ENCODE data around the gene RNF44.

The RNF44 gene

DNA sequence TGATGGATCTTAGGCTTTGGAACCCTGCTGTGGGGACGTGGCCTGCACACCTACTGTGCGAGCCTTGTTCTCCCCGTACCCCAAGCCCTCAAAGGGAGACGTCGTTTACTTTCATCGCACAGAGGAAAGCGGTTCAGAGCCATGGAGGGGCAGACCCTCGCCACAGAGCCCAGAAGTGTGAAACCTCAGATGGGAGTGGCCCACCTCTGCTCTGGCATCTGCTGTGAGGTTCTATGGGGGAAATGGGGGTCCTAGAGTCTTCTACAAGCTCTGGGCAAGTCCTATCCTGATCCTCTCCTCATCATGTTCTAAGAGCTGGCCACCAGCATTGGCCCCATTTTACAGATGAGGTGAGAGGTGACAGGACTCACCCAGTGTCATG lies 3.7 kb upstream of the RNF44 start:
- no peaks in the 10 kb centered on the region for H3K27me3 ChIP-seq
- H3K4me3 ChIP-seq = peak overlapping the region in 8 of 10 experiments; percentile 65 to 87 (median 79); a peak in 8 of 20 replicates
- H3K4me1 ChIP-seq = peaks cover 65 to 73% (median 71%) of the 10 kb centered on the region in 10 experiments
- H3K9ac ChIP-seq = peak overlapping the region; percentile 58 to 93 (median 88); a peak in 20 of 22 replicates
- TF ChIP-seq Cebpa-rat (IDR thresholded peaks at IDR 0.05) = no peak
- peak overlapping the region; percentile 80 to 100 (median 98) for H3K4me2 ChIP-seq
- peaks cover 0 to 13% (median 0%) of the 10 kb centered on the region in 11 experiments; a peak in 1 of 22 replicates for H4K20me1 ChIP-seq
- peak overlapping the region in 10 of 11 experiments; percentile 58 to 91 (median 87); a peak in 21 of 22 replicates for H3K27ac ChIP-seq
- no peaks in the 10 kb centered on the region for H3K36me3 ChIP-seq
- no peaks in the 10 kb centered on the region for H3K9me3 ChIP-seq (replicated peaks in 1 of 11)

DNA sequence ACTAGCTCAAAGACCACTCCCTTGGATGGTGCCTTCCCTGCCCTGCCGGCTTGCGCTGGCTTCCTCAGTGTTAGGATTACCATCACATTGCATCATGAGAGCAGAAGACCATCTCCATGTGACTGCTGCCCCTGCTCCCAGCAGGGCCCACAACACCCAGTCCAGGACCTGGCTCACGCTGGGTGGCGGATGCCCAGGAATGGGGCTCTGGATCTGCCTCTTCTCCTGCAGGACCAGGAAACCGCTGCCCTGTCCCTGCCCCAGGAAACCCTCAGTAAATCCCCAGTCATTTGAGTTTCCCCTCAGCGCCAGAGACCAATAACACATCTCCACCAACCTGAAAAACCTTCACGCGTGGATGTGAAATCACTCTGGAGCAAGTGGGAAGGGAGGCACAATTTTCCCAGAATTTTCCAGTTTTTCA lies 3.3 kb upstream of the RNF44 start:
- H3K9ac ChIP-seq = peak overlapping the region in 9 of 11 experiments; percentile 82 to 93 (median 90); a peak in 15 of 22 replicates
- H3K9me3 ChIP-seq (replicated peaks in 1 of 11) = no peaks in the 10 kb centered on the region
- H3K4me2 ChIP-seq = peak overlapping the region; percentile 80 to 100 (median 98)
- H3K27me3 ChIP-seq = no peaks in the 10 kb centered on the region
- peaks cover 0 to 9% (median 0%) of the 10 kb centered on the region in 11 experiments; a peak in 1 of 22 replicates for H4K20me1 ChIP-seq
- no peaks in the 10 kb centered on the region for H3K36me3 ChIP-seq
- H3K4me3 ChIP-seq = peak overlapping the region in 1 of 10 experiments; percentile 75; a peak in 1 of 20 replicates
- peaks cover 60 to 75% (median 68%) of the 10 kb centered on the region in 10 experiments for H3K4me1 ChIP-seq
- H3K27ac ChIP-seq = peak overlapping the region in 9 of 11 experiments; percentile 58 to 91 (median 88); a peak in 17 of 22 replicates
- TF ChIP-seq Cebpa-rat (IDR thresholded peaks at IDR 0.05) = no peak

DNA sequence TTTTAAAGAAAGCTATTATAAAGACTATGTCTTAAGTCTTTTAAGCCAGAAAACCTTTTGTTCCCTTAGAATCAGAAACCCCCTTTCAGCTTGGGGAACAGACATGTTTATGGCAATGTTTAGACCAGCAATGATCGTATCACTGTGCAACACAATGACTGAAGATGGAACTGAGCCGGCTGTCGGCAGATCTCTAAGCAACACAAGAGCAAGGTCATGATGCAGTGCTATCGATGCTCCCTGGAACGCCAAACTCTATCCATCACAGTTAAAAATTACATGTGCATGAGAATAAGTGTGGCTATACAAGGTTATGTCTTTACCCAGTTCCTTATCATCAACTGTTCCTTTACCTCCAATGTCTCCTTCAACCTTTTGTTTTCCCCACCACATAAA lies 1.8 kb upstream of the RNF44 start:
- TF ChIP-seq Cebpa-rat (IDR thresholded peaks at IDR 0.05) = no peak
- Histone ChIP-seq H3K9me3 (replicated peaks in 1 of 11) (no peaks in the 10 kb centered on the region), H3K36me3 (peaks cover 0 to 8% (median 0%) of the 10 kb centered on the region in 11 experiments; a peak in 3 of 22 replicates), H4K20me1 (peaks cover 4 to 12% (median 11%) of the 10 kb centered on the region in 11 experiments; a peak in 16 of 22 replicates), H3K4me3 (no peak overlapping the region), H3K4me2 (peak overlapping the region; percentile 80 to 100 (median 98); a peak in 20 of 22 replicates), H3K27me3 (no peaks in the 10 kb centered on the region), H3K27ac (peak overlapping the region in 2 of 11 experiments; percentile 24 to 36; a peak in 1 of 22 replicates), H3K4me1 (peaks cover 58 to 75% (median 66%) of the 10 kb centered on the region in 10 experiments), H3K9ac (no peak overlapping the region; a peak in 1 of 22 replicates)

DNA sequence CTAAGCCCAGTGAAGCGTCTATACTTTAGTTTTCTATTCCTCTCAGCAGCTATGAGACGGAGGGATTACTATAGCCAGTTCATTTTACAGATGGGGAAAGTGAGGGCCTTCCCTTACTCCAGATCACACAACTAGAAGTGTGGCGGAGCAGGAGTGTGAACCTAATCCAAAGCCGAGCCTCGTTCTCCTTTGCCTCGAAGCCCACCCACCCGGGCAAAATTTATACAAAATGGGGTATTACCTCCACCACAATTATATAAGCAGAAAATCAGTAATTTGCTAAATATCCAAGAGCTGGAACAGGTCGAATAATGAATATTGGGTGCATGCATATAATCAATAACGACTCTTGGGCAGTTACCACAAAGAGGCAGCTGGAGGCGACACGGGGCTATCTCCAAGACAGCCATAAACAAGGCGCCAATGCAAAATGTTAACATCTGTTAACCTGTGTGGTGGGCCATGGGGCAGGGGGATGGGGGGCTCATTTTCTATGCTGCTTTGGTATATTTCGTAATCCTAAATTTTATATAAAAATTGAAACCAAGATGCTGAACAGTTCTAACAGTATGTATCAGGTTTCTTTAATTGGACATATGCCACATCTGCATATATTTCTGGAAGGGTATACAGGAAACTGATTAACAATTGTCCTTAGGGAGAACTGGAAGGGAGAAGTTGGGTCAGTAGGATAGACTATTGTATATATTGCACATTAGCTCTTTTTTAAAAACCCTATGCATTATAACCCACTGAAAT lies 1.2 kb upstream of the RNF44 start:
- Histone ChIP-seq H3K4me3 (peak overlapping the region; percentile 76 to 95 (median 90); a peak in 19 of 20 replicates), H3K9ac (peak overlapping the region; percentile 41 to 100 (median 97); a peak in 19 of 22 replicates)
- TF ChIP-seq Cebpa-rat (IDR thresholded peaks at IDR 0.05) = 0 out of 22 replicates have a peak, but pooled peaks of 1 of the 11 experiments have one; percentile 34

DNA sequence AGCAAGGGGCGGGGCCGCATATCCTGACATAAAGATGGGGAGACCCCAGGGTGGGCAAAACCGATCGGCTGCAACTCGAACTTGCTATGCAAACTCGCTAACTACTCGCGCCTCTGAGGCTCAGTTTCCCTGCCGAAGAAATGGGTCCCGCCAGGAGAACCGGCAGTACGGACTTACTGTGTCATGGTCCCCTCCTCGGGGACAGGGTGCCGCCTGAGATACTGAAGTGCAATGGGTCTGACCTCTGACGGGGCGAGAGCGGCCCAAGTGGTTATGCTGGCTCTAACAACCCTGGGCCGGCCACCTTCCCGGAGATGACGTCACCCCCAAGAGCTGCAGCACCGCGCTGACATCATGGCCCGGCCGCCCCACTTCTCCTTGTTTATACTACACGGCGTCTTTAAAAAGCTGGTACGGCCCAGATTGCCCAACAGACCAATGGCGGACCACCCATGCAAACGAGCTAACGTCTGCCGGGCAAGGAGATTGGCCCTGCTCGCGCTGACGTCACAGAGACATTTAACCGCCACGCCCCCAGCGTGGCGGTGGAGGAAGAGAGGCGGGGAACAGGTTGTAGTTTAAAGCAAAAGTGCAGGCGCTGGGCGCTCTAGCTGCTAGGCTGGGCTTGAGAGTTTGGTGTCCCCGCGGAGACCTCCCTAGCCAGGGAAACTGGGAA lies 490 bp upstream of the RNF44 start:
- H3K27ac ChIP-seq = peak overlapping the region; percentile 91 to 100 (median 100)
- peak overlapping the region; percentile 80 to 99 (median 98) for H3K4me2 ChIP-seq
- peak in 7 of 11 experiments; percentile 46 to 68 (median 55); a peak in 8 of 22 replicates for TF ChIP-seq Cebpa-rat (IDR thresholded peaks at IDR 0.05)
- peak overlapping the region; percentile 94 to 100 (median 99) for H3K9ac ChIP-seq
- H4K20me1 ChIP-seq = peaks cover 17 to 25% (median 24%) of the 10 kb centered on the region in 11 experiments; a peak in 18 of 22 replicates
- no peaks in the 10 kb centered on the region for H3K9me3 ChIP-seq (replicated peaks in 1 of 11)
- no peaks in the 10 kb centered on the region for H3K27me3 ChIP-seq
- H3K36me3 ChIP-seq = peaks cover 0 to 10% (median 0%) of the 10 kb centered on the region in 11 experiments; a peak in 3 of 22 replicates
- peaks cover 70 to 80% (median 73%) of the 10 kb centered on the region in 10 experiments for H3K4me1 ChIP-seq
- H3K4me3 ChIP-seq = peak overlapping the region; percentile 76 to 95 (median 90)

More for the DNA sequence above, 1.2 kb upstream of the RNF44 start:
- H3K9me3 ChIP-seq (replicated peaks in 1 of 11) = no peaks in the 10 kb centered on the region
- peak overlapping the region; percentile 7 to 100 (median 99); a peak in 20 of 22 replicates for H3K27ac ChIP-seq
- H3K4me1 ChIP-seq = peaks cover 62 to 75% (median 67%) of the 10 kb centered on the region in 10 experiments
- peaks cover 0 to 8% (median 0%) of the 10 kb centered on the region in 11 experiments; a peak in 3 of 22 replicates for H3K36me3 ChIP-seq
- no peaks in the 10 kb centered on the region for H3K27me3 ChIP-seq
- H4K20me1 ChIP-seq = peaks cover 9 to 18% (median 17%) of the 10 kb centered on the region in 11 experiments; a peak in 16 of 22 replicates
- peak overlapping the region; percentile 80 to 100 (median 98) for H3K4me2 ChIP-seq

DNA sequence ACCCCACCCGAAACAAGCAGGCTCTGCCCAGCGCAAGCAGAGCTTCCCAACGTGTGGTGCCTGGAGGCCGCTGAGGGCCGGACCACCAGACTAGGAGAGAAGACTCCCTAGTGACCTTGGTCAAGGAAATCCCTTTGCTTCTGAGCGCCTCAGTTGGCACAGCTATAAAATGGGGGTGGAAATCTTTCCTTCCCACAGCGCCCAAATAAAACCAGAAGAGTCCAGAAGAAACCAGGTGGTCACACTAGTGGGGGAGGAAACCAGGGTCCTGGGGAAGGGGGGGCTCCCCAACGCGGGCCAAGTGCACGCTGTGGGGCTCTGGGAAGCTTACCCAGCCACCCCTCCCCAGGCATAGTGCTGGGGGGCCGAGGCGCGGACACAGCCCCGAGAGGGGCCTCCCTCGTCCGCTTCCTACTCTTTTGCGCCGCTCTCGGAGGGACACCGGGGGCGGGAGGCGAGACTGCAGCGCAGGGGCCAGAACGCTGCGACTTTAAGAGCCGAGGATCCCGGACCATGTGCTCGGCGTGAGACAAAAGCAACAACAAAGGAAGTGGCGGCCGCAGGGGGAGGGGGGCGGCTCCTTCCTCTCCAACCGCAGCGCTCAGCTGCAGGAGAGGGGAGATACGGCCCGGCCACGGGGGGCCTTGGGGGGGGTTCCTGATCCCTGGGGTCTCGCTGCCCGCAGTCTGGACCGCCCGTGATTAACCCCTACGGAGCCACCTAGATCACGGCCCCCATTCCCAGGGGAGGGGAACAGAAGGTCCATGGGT lies 885 bp downstream of the RNF44 start:
- Histone ChIP-seq H3K9ac (peak overlapping the region; percentile 94 to 100 (median 99)), H3K27ac (peak overlapping the region; percentile 91 to 100 (median 100)), H3K27me3 (no peaks in the 10 kb centered on the region), H3K4me2 (peak overlapping the region; percentile 96 to 100 (median 98)), H3K36me3 (peaks cover 8 to 21% (median 9%) of the 10 kb centered on the region in 11 experiments), H3K9me3 (replicated peaks in 1 of 11) (no peaks in the 10 kb centered on the region), H3K4me1 (peaks cover 72 to 80% (median 74%) of the 10 kb centered on the region in 10 experiments), H4K20me1 (peaks cover 26 to 39% (median 38%) of the 10 kb centered on the region in 11 experiments), H3K4me3 (peak overlapping the region; percentile 76 to 95 (median 90))
- TF ChIP-seq Cebpa-rat (IDR thresholded peaks at IDR 0.05) = no peak

DNA sequence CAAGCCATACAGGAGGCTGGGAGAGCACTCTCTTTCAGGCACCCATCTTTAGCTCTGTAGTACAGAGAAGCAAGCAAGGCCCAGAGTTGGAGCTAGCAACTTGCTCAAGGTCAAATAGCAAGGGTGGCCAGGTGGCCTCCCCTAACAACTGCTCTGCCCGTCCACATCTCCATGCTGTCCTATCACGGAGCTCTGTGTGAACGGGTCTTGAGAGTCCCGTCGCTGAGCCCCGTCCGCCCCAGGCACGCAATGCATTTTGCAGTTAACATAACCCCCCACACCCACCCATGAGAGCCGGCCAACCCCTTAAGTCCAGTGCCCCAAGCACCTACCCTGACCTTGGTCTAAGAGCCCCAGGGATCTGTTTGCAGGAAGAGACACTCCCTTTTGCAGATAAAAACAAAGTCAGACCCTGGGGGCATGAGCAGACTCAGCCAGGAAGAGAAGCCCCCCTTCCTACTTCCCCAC lies 1.5 kb downstream of the RNF44 start:
- Histone ChIP-seq H3K27ac (peak overlapping the region; percentile 91 to 100 (median 100)), H3K9ac (peak overlapping the region; percentile 94 to 100 (median 99)), H3K4me1 (peaks cover 72 to 80% (median 74%) of the 10 kb centered on the region in 10 experiments), H4K20me1 (peaks cover 30 to 45% (median 43%) of the 10 kb centered on the region in 11 experiments), H3K9me3 (replicated peaks in 1 of 11) (no peaks in the 10 kb centered on the region), H3K4me3 (peak overlapping the region; percentile 76 to 95 (median 90)), H3K4me2 (peak overlapping the region; percentile 96 to 100 (median 98)), H3K36me3 (peaks cover 12 to 27% (median 14%) of the 10 kb centered on the region in 11 experiments), H3K27me3 (no peaks in the 10 kb centered on the region)
- TF ChIP-seq Cebpa-rat (IDR thresholded peaks at IDR 0.05) = no peak

Measured in BLaER1 treated with 17β-estradiol and CSF1 and Interleukin-3, amounts not matched to agents 10 nM and 100 nM (cell line).